ENCODE measurements around the gene PRR13. TPM values are rescaled to one million over a fixed set of nuclear protein-coding genes. Genes with fewer than 3 reads are reported as not detected.

The PRR13 gene
- total and polyA plus RNA-seq, 9 of the 15 experiments (the other 6 are each of a cell fraction or from before 2014, with no cell fraction given) = 117 to 835 (median 285) TPM

GRCh38 chr12:53492830-53493609, 51.5 kb downstream of the PRR13 start:
- Histone ChIP-seq H3K9ac (ENCODE audit: insufficient read depth in 1 of 2, low read depth in 2 of 2, low read length in 2 of 2) (peak overlapping the region; percentile 62 to 94), H3K9me3 (replicated peaks; ENCODE audit: control insufficient read depth, insufficient read depth, low read depth, low read length) (no peaks in the 10 kb centered on the region), H3K79me2 (ENCODE audit: control insufficient read depth, insufficient read depth, low read length) (no peaks in the 10 kb centered on the region), H3K27me3 (ENCODE audit: control insufficient read depth in 2 of 2, insufficient read depth in 2 of 2, low read length in 2 of 2) (no peaks in the 10 kb centered on the region), H3K4me3 (peak overlapping the region; percentile 47), H3K36me3 (ENCODE audit: control insufficient read depth, insufficient read depth, low read length) (no peaks in the 10 kb centered on the region), H2AFZ (ENCODE audit: low read depth, low read length) (peak overlapping the region; percentile 86), H3K27ac (ENCODE audit: extremely low read depth, low read depth, low read length) (peak overlapping the region; percentile 56), H3K4me2 (ENCODE audit: insufficient read depth, low read length) (peak overlapping the region; percentile 96), H3K9me1 (ENCODE audit: control insufficient read depth, insufficient read depth, low read length) (no peaks in the 10 kb centered on the region), H4K20me1 (replicated peaks; ENCODE audit: control insufficient read depth, insufficient read depth, low read length) (no peaks in the 10 kb centered on the region), H3K4me1 (replicated peaks in 1 of 2; ENCODE audit: control insufficient read depth in 2 of 2, insufficient read depth in 2 of 2, low read length in 2 of 2) (peaks cover 29 to 40% of the 10 kb centered on the region in 2 experiments; a peak in 4 of 5 replicates)
- peak; percentile 81 for FAIRE-seq
- ChIA-PET CTCF (ENCODE audit: low intra/inter-chr PET ratio) (interaction anchor here (0.5 kb wide), 1 partner anchor 37 kb away, joined by 3 read pairs; no protein-coding TSS in a partner anchor), POLR2A (interaction anchor here (0.6 to 2.4 kb wide), 13 partner anchors 9 to 788 kb away, joined by 3 to 12 read pairs (median 4); partner anchors contain the start of gene HNRNPA1)
- 2% methylated on average over 24 of the region's 52 CpGs for WGBS (ENCODE audit: insufficient coverage, low coverage, missing lambda C conversion rate)
- peak; percentile 93 for ATAC-seq
- in situ Hi-C loops (cut with MboI) (no loop called here), intact Hi-C loops (cut with micrococcal nuclease) (no loop called here)
- peak; percentile 91 to 96 (median 93) for DNase-seq (ENCODE audit: extremely low read depth in 1 of 4, low spot score in 3 of 4)
- BruUV-seq (replicated peaks) = no TSS peak
- TF ChIP-seq ZEB2 (IDR thresholded peaks at IDR 0.05) (peak; percentile 52; the same call in 1 of the 2 replicates), POLR2A (conservative IDR thresholded peaks at IDR 0.05) (peak; percentile 69), NFATC3 (IDR thresholded peaks at IDR 0.05) (no peak), YY1 (IDR thresholded peaks at IDR 0.05; ENCODE audit: borderline replicate concordance in 1 of 3, control insufficient read depth in 1 of 3, extremely low read depth in 1 of 3, insufficient read depth in 3 of 3, insufficient read length in 1 of 3, insufficient replicate concordance in 2 of 3, low read depth in 1 of 3, low read length in 2 of 3) (peak in 1 of 3 experiments; percentile 41), ARID4B (CRISPR knock-in tag; IDR thresholded peaks at IDR 0.05) (peak; percentile 39; the same call in 1 of the 2 replicates)
- TF ChIP-seq, protein P1, sequence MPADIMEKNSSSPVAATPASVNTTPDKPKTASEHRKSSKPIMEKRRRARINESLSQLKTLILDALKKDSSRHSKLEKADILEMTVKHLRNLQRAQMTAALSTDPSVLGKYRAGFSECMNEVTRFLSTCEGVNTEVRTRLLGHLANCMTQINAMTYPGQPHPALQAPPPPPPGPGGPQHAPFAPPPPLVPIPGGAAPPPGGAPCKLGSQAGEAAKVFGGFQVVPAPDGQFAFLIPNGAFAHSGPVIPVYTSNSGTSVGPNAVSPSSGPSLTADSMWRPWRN (IDR thresholded peaks at IDR 0.05; ENCODE audit: low read depth) = no peak
- TF ChIP-seq, protein P2, sequence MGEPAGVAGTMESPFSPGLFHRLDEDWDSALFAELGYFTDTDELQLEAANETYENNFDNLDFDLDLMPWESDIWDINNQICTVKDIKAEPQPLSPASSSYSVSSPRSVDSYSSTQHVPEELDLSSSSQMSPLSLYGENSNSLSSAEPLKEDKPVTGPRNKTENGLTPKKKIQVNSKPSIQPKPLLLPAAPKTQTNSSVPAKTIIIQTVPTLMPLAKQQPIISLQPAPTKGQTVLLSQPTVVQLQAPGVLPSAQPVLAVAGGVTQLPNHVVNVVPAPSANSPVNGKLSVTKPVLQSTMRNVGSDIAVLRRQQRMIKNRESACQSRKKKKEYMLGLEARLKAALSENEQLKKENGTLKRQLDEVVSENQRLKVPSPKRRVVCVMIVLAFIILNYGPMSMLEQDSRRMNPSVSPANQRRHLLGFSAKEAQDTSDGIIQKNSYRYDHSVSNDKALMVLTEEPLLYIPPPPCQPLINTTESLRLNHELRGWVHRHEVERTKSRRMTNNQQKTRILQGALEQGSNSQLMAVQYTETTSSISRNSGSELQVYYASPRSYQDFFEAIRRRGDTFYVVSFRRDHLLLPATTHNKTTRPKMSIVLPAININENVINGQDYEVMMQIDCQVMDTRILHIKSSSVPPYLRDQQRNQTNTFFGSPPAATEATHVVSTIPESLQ (CRISPR knock-in tag; IDR thresholded peaks at IDR 0.05) = no peak

Data from K562 (cell line).